Neural cell (in vitro differentiated cells): ENCODE measurements around the gene KRT82. TPM values are rescaled to one million over a fixed set of nuclear protein-coding genes. Genes with fewer than 3 reads are reported as not detected.

Experiments
- H2AFZ ChIP-seq: fragments of 200-600, 300-800 bp; sonication (generic), shearing (Covaris generic); 2 replicates; pipeline ENCODE4 v1.6.0; 2014; ENCODE audit warnings: low read depth, mild to moderate bottlenecking, antibody characterized with exemption, low read length, moderate library complexity
- H3F3A ChIP-seq: fragments of 200-600 bp; shearing (Covaris generic); 2 replicates; pipeline ENCODE4 v1.6.1; 2016; ENCODE audit warnings: mild to moderate bottlenecking, moderate library complexity, mixed read lengths, antibody characterized with exemption, low read length; ENCODE audit not compliant: insufficient read depth, poor library complexity, severe bottlenecking
- H3K27ac ChIP-seq: fragments of 200-600, 300-800 bp; sonication (generic), shearing (Covaris generic); 2 replicates; pipeline ENCODE4 v1.5.1; 2014; ENCODE audit warnings: mild to moderate bottlenecking, low read length, moderate library complexity
- H3K27me3 ChIP-seq: fragments of 300-800, 200-600 bp; sonication (generic), shearing (Covaris generic); 2 replicates; pipeline ENCODE4 v1.6.0; 2014; ENCODE audit warnings: mild to moderate bottlenecking, low read depth, low read length, moderate library complexity; ENCODE audit not compliant: insufficient read depth
- H3K36me3 ChIP-seq: fragments of 300-800, 200-600 bp; sonication (generic), shearing (Covaris generic); 2 replicates; pipeline ENCODE4 v1.5.1; 2014; ENCODE audit warnings: mild to moderate bottlenecking, antibody characterized with exemption, low read length, moderate library complexity; ENCODE audit not compliant: insufficient read depth
- H3K4me2 ChIP-seq: fragments of 300-800, 200-600 bp; sonication (generic), shearing (Covaris generic); 2 replicates; pipeline ENCODE4 v1.6.0; 2014; ENCODE audit warnings: mild to moderate bottlenecking, low read length
- H3K4me3 ChIP-seq: fragments of 300-800, 200-600 bp; sonication (generic), shearing (Covaris generic); 2 replicates; pipeline ENCODE4 v1.5.1; 2014; ENCODE audit warnings: mild to moderate bottlenecking, low read length, moderate library complexity
- H3K79me2 ChIP-seq: fragments of 200-600 bp; shearing (Covaris generic); replicated peaks from 2 replicates; pipeline ENCODE4 v1.6.0; 2014; ENCODE audit warnings: mild to moderate bottlenecking, low read length, moderate library complexity; ENCODE audit not compliant: insufficient read depth
- H3K9ac ChIP-seq: fragments of 300-800, 200-600 bp; sonication (generic), shearing (Covaris generic); 2 replicates; pipeline ENCODE4 v1.6.1; 2016; ENCODE audit warnings: mild to moderate bottlenecking, low read length, mixed read lengths
- H3K9me2 ChIP-seq: fragments of 200-600 bp; shearing (Covaris generic); 2 replicates; pipeline ENCODE4 v1.6.1; 2016; ENCODE audit warnings: mild to moderate bottlenecking, low read length, mixed read lengths; ENCODE audit not compliant: insufficient read depth
- H3K9me3 ChIP-seq: fragments of 200-600, 300-800 bp; sonication (generic), shearing (Covaris generic); 2 replicates; pipeline ENCODE4 v1.6.1; 2016; ENCODE audit warnings: mild to moderate bottlenecking, mixed run types, low read length, moderate library complexity, mixed read lengths
- H4K20me1 ChIP-seq: fragments of 200-600 bp; shearing (Covaris generic); 2 replicates; pipeline ENCODE4 v1.6.1; 2016; ENCODE audit warnings: mild to moderate bottlenecking, mixed run types; ENCODE audit not compliant: insufficient read depth
- EP300 ChIP-seq: fragments of 450-650 bp; conservative IDR thresholded peaks from 2 replicates; pipeline ENCODE4 v1.6.1; 2014; ENCODE audit warnings: antibody characterized with exemption, mild to moderate bottlenecking, moderate library complexity; ENCODE audit not compliant: poor library complexity, severe bottlenecking
- EZH2 ChIP-seq: fragments of 200-600, 300-800 bp; shearing (Covaris generic), sonication (generic); IDR thresholded peaks from 2 replicates; pipeline ENCODE4 v1.6.1; 2014; ENCODE audit warnings: antibody characterized with exemption, low read length, borderline replicate concordance, mild to moderate bottlenecking; ENCODE audit not compliant: insufficient read depth, poor library complexity, severe bottlenecking
- MXI1 ChIP-seq: fragments of 450-650 bp; conservative IDR thresholded peaks from 2 replicates; pipeline ENCODE4 v1.6.1; 2014; ENCODE audit warnings: antibody characterized with exemption, mild to moderate bottlenecking; ENCODE audit not compliant: poor library complexity, severe bottlenecking
- POLR2AphosphoS5 ChIP-seq: IDR thresholded peaks from 2 replicates; pipeline ENCODE4 v1.6.1; 2012
- RAD21 ChIP-seq: fragments of 450-650 bp; conservative IDR thresholded peaks from 2 replicates; pipeline ENCODE4 v1.6.1; 2014; ENCODE audit warnings: antibody characterized with exemption, mild to moderate bottlenecking, moderate library complexity
- SMC3 ChIP-seq: fragments of 450-650 bp; conservative IDR thresholded peaks from 2 replicates; pipeline ENCODE4 v1.6.1; 2014; ENCODE audit warnings: antibody characterized with exemption, mild to moderate bottlenecking, moderate library complexity; ENCODE audit not compliant: poor library complexity
- TAF1 ChIP-seq: IDR thresholded peaks from 2 replicates; pipeline ENCODE4 v1.6.1; 2012; ENCODE audit warnings: low read depth
- polyA plus RNA-seq: library from polyadenylated mRNA; depleted of rRNA; stranded (reverse); fragments of >200 nt; gene quantifications from 2 replicates; pipeline ENCODE4 v1.2.3, GENCODE V29; 2014
- TF ChIP-seq, protein P1 (sequence below): fragments of 450-650 bp; IDR thresholded peaks from 2 replicates; pipeline ENCODE4 v1.5.1; 2014; ENCODE audit warnings: antibody characterized with exemption, mild to moderate bottlenecking, moderate library complexity; ENCODE audit not compliant: poor library complexity, severe bottlenecking
- TF ChIP-seq, protein P2 (sequence below): IDR thresholded peaks from 2 replicates; pipeline ENCODE4 v1.6.1; 2012; ENCODE audit warnings: borderline replicate concordance

Gene KRT82
- polyA plus RNA-seq, 1 donor from 2014 or later = not detected

DNA sequence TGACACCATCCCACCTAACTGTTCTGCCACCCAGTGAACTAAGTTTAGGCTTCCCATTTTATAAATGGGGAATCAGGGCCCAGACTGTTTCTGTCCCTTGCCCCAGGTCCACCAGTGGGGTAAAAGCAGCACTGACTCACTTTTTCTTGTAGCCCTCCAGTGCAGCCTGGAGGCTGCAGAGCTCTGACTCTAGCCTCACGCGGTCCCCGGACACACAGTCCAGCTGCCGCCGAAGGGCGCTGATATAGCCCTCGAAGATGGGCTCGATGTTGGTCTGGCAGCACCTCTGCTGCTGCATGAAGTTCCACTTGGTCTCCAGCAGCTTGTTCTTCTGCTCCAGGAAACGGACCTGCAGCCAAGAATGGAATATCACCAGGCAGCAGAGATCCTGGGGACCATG is 2.6 kb downstream of the KRT82 start:
- Histone ChIP-seq H3K4me2 (no peak overlapping the region), H3K36me3 (no peaks in the 10 kb centered on the region), H3K9me3 (no peaks in the 10 kb centered on the region), H3F3A (no peaks in the 10 kb centered on the region), H4K20me1 (no peaks in the 10 kb centered on the region), H3K27ac (no peak overlapping the region), H3K4me3 (no peak overlapping the region), H3K9me2 (no peaks in the 10 kb centered on the region), H3K79me2 (no peaks in the 10 kb centered on the region), H3K27me3 (no peaks in the 10 kb centered on the region), H3K9ac (no peak overlapping the region), H2AFZ (no peak overlapping the region)
- TF ChIP-seq TAF1 (no peak), EZH2 (no peak), EP300 (no peak), POLR2AphosphoS5 (no peak), SMC3 (no peak), RAD21 (no peak), MXI1 (no peak)
- TF ChIP-seq, protein P1, sequence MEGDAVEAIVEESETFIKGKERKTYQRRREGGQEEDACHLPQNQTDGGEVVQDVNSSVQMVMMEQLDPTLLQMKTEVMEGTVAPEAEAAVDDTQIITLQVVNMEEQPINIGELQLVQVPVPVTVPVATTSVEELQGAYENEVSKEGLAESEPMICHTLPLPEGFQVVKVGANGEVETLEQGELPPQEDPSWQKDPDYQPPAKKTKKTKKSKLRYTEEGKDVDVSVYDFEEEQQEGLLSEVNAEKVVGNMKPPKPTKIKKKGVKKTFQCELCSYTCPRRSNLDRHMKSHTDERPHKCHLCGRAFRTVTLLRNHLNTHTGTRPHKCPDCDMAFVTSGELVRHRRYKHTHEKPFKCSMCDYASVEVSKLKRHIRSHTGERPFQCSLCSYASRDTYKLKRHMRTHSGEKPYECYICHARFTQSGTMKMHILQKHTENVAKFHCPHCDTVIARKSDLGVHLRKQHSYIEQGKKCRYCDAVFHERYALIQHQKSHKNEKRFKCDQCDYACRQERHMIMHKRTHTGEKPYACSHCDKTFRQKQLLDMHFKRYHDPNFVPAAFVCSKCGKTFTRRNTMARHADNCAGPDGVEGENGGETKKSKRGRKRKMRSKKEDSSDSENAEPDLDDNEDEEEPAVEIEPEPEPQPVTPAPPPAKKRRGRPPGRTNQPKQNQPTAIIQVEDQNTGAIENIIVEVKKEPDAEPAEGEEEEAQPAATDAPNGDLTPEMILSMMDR = no peak
- TF ChIP-seq, protein P2, sequence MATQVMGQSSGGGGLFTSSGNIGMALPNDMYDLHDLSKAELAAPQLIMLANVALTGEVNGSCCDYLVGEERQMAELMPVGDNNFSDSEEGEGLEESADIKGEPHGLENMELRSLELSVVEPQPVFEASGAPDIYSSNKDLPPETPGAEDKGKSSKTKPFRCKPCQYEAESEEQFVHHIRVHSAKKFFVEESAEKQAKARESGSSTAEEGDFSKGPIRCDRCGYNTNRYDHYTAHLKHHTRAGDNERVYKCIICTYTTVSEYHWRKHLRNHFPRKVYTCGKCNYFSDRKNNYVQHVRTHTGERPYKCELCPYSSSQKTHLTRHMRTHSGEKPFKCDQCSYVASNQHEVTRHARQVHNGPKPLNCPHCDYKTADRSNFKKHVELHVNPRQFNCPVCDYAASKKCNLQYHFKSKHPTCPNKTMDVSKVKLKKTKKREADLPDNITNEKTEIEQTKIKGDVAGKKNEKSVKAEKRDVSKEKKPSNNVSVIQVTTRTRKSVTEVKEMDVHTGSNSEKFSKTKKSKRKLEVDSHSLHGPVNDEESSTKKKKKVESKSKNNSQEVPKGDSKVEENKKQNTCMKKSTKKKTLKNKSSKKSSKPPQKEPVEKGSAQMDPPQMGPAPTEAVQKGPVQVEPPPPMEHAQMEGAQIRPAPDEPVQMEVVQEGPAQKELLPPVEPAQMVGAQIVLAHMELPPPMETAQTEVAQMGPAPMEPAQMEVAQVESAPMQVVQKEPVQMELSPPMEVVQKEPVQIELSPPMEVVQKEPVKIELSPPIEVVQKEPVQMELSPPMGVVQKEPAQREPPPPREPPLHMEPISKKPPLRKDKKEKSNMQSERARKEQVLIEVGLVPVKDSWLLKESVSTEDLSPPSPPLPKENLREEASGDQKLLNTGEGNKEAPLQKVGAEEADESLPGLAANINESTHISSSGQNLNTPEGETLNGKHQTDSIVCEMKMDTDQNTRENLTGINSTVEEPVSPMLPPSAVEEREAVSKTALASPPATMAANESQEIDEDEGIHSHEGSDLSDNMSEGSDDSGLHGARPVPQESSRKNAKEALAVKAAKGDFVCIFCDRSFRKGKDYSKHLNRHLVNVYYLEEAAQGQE = no peak

DNA sequence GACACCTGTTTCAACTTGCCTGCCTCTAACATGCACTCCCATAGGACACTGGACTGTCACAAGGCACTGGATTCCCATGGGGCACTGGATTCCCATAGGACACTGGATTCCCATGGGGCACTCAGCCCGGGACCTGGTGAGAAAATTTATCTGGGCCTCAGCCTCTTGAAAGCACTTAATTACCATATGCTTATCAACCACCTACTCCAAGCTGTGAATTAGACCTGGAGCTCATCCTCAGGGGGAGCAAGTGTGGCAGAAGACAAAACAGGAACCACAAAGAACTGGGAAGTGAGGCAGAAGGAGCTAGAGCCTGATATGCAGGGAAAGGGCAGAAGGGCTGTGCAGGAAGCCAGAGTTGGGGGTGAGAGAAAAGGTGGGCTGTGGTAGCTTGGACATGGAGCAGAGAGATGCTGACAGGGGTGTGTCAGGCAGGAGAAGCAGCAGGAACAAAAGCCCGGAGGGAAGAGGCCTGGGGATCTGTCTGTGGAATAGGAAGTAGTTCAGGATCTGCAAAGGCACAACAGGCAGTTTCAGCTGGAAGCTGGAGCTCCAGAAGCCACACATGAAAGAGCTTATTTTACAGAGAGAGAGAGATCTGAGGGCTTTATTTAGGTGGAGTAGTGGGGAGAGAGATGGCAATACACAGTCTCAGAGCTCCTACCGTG is 3.1 kb downstream of the KRT82 start:
- H3K9ac ChIP-seq = no peak overlapping the region
- H3K9me2 ChIP-seq = no peaks in the 10 kb centered on the region
- no peak overlapping the region for H3K4me3 ChIP-seq
- H2AFZ ChIP-seq = no peak overlapping the region
- no peak overlapping the region for H3K4me2 ChIP-seq
- H3K79me2 ChIP-seq = no peaks in the 10 kb centered on the region
- H3K36me3 ChIP-seq = no peaks in the 10 kb centered on the region
- no peaks in the 10 kb centered on the region for H3K9me3 ChIP-seq
- TF ChIP-seq, protein P1 = no peak
- no peak for TF ChIP-seq POLR2AphosphoS5
- TF ChIP-seq, protein P2 = no peak
- no peak for TF ChIP-seq MXI1
- no peak for TF ChIP-seq SMC3
- no peak for TF ChIP-seq RAD21
- no peak for TF ChIP-seq EZH2
- TF ChIP-seq TAF1 = no peak
- TF ChIP-seq EP300 = no peak
- H3F3A ChIP-seq = no peaks in the 10 kb centered on the region
- no peak overlapping the region for H3K27ac ChIP-seq
- no peaks in the 10 kb centered on the region for H4K20me1 ChIP-seq
- H3K27me3 ChIP-seq = no peaks in the 10 kb centered on the region
